ENCODE results near the gene SRP19.
"Not testable (repeated sequence)": the region's sequence is repeated elsewhere in the genome, so short reads cannot be mapped to it uniquely, and the experiment has no call there.

The SRP19 gene

GRCh38 chr5:112860929-112861637 lies at the start of gene SRP19:
Gene SRP19 (plus strand): TSS chr5:112861287. CDS start chr5:112861377, 90 bp downstream.
- peak; percentile 71 to 77 (median 75) for DNase-seq (ENCODE audit: low read depth in 3 of 3, low spot score in 1 of 3)

- DNase-seq (ENCODE audit: low read depth in 3 of 3, low spot score in 1 of 3), result no peak
These were observed 48.5 kb upstream of the SRP19 start for GRCh38 chr5:112812549-112812948.

DNA sequence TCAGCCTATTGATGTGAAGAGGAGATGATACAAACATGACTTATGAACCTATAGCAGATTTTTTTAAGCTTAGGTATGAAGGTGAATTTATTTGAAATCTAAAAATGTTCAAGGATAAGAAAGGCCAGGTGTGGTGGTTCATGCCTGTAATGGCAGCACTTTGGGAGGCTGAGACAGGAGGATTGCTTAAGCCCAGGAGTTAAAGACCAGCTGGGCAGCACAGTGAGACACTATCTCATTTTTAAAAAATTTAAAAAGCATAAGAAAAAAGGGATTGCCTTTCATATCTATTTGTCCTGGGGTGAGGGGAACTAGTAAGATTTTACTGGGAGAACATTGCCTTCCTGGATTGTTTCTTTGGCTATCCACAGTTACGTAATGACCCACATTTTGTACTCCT lies 40.8 kb upstream of the SRP19 start:
- no peak for DNase-seq (ENCODE audit: low read depth in 3 of 3, low spot score in 1 of 3)

DNA sequence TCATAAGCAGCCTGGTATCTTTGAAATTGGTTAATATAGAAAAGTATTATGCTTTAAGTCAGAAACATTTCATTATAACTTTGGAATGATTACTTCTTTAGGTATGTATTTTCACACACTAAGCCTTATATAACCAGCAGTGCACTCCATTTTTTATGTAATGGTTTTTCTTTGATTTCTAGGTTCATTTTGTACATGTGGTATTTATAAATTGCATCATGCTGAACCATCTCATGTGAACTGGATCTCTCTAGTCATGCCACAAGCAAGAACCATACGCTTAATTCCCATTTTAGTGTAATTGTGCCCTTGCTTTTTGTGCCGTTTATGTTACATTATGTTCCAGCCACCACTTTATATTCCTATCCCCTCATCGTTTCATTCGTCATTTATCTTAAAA lies 38.6 kb upstream of the SRP19 start:
- DNase-seq (ENCODE audit: low read depth in 3 of 3, low spot score in 1 of 3), result no peak

DNA sequence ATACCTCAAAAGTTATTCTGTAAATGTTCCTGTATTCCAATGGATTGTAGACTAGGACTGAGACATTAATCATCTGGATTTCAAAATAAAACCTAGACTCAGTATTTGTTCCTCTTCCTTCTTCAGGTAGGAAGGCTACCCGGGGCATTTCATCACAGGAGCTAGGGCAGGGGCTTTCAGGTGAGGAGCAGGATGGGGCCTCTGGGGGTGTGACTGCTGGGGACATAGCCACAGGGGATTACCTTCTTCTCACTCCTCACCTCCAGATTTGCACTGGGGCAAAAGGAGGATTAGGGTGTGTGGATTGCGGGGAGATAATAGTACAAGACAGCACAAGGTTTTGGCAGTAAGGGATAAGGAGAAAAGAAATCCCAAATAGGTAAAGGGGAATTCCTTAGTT lies 37.9 kb upstream of the SRP19 start:
- DNase-seq (ENCODE audit: low read depth in 3 of 3, low spot score in 1 of 3), result no peak

DNA sequence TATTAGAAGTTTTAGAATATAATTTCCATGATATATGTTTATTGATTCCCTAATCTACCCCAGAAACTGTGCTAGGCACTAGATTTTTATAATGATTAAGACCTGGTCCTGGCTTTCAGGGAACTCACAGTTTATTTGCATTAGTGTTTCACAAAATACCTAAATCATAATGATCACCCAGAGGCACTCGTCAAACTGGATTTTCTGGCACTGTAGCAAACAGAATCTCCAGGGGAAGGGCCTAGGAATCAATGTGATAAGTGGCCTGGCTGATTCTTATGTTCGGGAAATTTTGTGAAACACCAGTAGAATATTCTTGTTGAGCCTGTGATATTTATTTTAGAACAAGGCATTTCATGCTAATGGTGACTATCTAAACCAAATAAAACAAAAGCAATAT lies 37.4 kb upstream of the SRP19 start:
- no peak for DNase-seq (ENCODE audit: low read depth in 3 of 3, low spot score in 1 of 3)

- DNase-seq (ENCODE audit: low read depth in 3 of 3, low spot score in 1 of 3), result no peak
These were observed 36.9 kb upstream of the SRP19 start for GRCh38 chr5:112824197-112824596.

GRCh38 chr5:112830378-112830777 lies 30.7 kb upstream of the SRP19 start:
- no peak for DNase-seq (ENCODE audit: low read depth in 3 of 3, low spot score in 1 of 3)

DNA sequence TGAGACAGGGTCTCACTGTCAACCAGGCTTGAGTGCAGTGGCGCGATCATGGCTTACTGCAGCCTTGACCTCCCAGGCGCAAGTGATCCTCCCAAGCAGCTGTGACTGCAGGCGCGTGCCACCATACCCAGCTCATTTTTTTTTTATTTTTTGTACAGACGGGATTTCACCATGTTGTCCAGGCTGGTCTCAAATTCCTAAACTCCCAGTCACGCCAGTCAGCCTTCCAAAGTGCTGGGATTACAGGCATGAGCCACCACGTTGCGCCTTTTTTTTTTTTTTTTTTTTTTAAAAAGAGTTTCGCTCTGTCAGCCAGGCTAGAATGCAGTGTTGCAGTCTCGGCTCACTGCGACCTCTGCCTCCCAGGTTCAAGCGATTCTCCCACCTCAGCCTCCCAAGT lies 27.1 kb upstream of the SRP19 start:
- no peak for DNase-seq (ENCODE audit: low read depth in 3 of 3, low spot score in 1 of 3)

GRCh38 chr5:112844489-112844888 lies 16.6 kb upstream of the SRP19 start:
- DNase-seq (ENCODE audit: low read depth in 3 of 3, low spot score in 1 of 3), result no peak

GRCh38 chr5:112846556-112846955 lies 14.5 kb upstream of the SRP19 start:
- no peak for DNase-seq (ENCODE audit: low read depth in 3 of 3, low spot score in 1 of 3)

DNA sequence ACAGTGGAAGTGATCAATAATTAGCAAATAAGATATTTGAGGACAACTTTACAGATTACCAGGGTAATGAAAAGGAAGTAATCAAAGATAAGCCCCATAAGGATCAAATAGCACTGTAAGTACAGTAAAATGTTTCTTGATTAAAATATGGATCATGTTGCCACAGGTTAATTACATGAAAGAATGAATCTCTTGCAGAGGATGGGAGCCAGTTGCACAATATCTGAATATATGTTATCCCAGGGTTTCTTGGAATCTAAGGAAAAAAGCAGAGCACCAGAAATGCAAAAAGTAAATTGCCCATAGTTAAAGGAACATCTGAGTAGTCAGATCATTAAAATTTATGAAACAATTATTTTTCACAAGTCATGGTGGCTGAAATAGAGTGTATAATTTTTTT lies 13.8 kb upstream of the SRP19 start:
- no peak for DNase-seq (ENCODE audit: low read depth in 3 of 3, low spot score in 1 of 3)

DNA sequence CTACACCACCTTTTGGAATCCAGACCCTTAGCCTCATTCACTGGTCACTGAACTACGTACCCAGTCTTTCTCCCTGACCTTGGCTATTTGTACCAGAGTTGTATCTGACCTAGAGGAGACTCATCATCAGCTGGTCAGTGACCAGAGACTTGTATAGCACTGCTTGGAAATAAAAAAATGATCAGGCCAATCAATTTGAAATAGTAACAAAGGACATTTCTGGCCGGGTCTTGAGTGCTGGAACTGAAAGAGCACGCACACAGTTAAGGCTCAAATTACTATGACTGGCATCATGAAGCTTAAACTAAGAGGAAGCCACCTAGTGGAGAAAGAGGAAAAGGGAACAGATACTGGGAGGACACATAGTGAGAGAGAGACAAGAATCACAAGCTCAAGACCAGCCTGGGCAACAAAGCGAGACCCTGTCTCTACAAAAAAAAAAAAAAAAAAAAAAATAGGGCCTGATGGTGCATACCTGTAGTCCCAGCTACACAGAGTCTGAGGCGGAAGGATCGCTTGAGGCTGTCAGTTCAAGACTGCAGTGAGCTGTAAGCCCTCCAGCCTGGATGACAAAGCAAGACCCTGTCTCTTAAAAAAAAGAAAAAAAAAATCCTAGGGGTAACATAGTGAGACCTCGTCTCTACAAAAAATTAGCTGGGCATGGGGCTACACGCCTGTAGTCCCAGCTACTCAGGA lies 12.8 kb upstream of the SRP19 start:
- no peak for DNase-seq (ENCODE audit: low read depth in 3 of 3, low spot score in 1 of 3)

- DNase-seq (ENCODE audit: low read depth in 3 of 3, low spot score in 1 of 3), result no peak
These were observed 11.2 kb upstream of the SRP19 start for GRCh38 chr5:112849912-112850311.

GRCh38 chr5:112854651-112855050 lies 6.4 kb upstream of the SRP19 start:
- DNase-seq (ENCODE audit: low read depth in 3 of 3, low spot score in 1 of 3), result no peak

DNA sequence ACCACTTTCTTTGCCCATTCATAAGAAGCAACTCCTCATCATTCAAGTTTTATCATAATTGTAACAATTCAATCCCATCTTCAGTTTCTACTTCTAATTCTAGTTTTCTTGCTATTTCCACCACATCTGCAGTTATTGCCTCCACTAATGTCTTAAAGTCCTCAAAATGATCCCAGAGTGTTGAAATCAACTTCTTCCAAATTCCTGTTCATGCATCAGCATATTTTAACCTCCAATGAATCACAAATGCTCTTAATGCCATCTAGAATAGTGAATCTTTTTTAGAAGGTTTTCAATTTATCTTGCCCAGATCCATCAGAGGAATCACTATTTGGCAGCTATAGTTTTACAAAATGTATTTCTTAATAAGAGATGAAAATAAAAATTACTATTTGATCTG lies 3.2 kb upstream of the SRP19 start:
- DNase-seq (ENCODE audit: low read depth in 3 of 3, low spot score in 1 of 3), result no peak

GRCh38 chr5:112860571-112860928 lies 537 bp upstream of the SRP19 start:
- DNase-seq (ENCODE audit: low read depth in 3 of 3, low spot score in 1 of 3), result not testable (repeated sequence)

DNA sequence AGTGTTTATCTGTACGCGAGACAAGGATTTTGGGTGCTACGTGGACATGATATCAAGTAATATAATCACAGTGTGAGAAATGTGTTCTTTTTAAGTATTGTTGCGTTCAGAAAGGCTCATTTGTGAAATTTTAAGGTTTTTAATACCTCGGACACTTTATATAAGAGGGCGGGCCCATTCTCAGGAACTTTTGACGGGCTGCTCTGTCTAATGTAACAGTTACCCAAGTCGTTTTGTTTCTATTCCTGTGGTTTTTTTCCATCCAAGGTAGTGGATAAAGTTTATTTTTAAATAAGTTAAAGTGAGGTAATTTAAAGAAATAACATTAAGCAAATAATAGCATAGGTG lies 525 bp downstream of the SRP19 start:
- no peak for DNase-seq (ENCODE audit: low read depth in 3 of 3, low spot score in 1 of 3)

DNA sequence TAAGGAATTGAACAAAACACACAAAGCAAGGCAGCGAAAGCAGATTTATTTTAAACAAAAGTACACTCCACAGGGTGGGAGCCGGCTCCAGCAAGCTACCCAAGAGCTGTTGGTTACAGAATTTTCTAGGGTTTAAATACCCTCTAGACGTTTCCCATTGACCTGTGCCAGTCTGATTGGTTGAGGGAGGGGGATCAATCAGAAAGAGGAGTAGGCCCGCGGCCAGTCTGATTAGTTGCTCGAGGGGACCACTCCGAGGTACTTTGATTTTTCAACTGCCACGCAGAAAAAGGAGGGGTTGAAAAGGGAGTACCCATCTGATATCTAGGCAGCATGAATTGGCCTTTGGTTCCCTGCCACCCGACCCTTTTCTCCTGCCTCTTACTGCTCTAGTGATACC lies 998 bp downstream of the SRP19 start:
- no peak for DNase-seq (ENCODE audit: low read depth in 3 of 3, low spot score in 1 of 3)

DNA sequence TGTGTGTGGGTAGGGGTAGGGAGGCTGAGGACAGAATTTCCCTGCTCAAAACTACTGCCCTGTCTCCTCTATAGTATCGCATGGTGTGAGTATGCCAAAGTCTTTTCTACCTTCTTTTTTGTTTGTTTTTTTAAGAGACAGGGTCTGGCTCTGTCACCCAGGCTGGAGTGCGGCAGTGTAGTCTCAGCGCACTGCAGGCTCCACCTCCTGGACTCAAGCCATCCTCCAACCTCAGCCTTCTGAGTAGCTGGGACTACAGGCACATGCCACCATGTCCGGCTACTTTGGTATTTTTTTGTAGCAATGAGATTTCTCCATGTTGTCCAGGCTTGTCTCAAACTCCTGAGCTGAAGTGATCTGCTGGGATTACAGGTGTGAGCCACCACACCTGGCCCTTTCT lies 2.5 kb downstream of the SRP19 start:
- no peak for DNase-seq (ENCODE audit: low read depth in 3 of 3, low spot score in 1 of 3)

DNA sequence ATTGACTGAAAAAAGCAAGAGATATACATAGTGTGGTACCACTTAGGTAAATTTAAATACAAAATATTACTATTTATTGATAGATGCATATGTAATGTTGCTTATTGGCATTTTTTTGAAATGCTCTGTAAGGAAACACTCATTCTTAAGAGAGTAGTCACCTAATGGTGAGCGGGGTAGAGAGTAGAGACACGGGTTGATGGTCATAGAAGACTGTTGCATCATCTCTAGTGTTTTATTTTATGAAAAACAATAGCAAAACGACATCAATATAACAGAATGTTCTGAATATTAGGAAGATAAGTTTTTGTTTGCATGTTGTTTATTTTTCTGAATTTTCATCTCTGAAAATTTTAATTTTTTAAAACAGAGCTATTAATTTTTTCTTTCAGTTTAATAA lies 4.0 kb downstream of the SRP19 start:
- DNase-seq (ENCODE audit: low read depth in 3 of 3, low spot score in 1 of 3), result no peak

DNA sequence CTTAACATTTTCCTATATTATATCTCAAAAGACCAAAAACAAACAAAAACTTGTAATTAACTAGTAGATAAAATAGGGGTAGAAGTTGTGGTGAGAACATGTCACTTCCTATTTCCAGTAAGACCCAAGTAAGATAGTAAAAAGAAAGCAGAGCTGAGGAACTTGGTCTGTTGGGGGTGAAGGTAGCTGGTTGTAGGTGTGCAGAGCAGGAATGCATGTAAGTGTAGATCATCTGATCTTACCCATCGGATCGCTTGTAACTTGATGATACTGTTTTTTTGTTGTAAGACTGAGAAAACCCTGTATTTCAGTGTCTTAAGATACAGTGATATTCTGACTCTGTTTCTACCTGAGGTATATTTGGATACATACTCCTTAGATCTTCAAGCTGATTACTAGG lies 5.7 kb downstream of the SRP19 start:
- no peak for DNase-seq (ENCODE audit: low read depth in 3 of 3, low spot score in 1 of 3)

- no peak for DNase-seq (ENCODE audit: low read depth in 3 of 3, low spot score in 1 of 3)
These were observed 6.3 kb downstream of the SRP19 start for GRCh38 chr5:112867411-112867810.
